GM12801 (cell line): ENCODE data around the gene ZNF524.

Experiments used
- TF ChIP-seq, protein P1 (sequence below): IDR thresholded peaks from one replicate; pipeline ENCODE4 v1.5.1; 2011; ENCODE audit warnings: control low read depth; ENCODE audit not compliant: insufficient read length; ENCODE audit errors: extremely low read depth

Gene ZNF524

GRCh38 chr19:55606817-55607216 lies 6.7 kb downstream of the ZNF524 start:
- TF ChIP-seq, protein P1, sequence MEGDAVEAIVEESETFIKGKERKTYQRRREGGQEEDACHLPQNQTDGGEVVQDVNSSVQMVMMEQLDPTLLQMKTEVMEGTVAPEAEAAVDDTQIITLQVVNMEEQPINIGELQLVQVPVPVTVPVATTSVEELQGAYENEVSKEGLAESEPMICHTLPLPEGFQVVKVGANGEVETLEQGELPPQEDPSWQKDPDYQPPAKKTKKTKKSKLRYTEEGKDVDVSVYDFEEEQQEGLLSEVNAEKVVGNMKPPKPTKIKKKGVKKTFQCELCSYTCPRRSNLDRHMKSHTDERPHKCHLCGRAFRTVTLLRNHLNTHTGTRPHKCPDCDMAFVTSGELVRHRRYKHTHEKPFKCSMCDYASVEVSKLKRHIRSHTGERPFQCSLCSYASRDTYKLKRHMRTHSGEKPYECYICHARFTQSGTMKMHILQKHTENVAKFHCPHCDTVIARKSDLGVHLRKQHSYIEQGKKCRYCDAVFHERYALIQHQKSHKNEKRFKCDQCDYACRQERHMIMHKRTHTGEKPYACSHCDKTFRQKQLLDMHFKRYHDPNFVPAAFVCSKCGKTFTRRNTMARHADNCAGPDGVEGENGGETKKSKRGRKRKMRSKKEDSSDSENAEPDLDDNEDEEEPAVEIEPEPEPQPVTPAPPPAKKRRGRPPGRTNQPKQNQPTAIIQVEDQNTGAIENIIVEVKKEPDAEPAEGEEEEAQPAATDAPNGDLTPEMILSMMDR: no peak

GRCh38 chr19:55609326-55609725 lies 9.2 kb downstream of the ZNF524 start:
- TF ChIP-seq, protein P1: no peak

DNA sequence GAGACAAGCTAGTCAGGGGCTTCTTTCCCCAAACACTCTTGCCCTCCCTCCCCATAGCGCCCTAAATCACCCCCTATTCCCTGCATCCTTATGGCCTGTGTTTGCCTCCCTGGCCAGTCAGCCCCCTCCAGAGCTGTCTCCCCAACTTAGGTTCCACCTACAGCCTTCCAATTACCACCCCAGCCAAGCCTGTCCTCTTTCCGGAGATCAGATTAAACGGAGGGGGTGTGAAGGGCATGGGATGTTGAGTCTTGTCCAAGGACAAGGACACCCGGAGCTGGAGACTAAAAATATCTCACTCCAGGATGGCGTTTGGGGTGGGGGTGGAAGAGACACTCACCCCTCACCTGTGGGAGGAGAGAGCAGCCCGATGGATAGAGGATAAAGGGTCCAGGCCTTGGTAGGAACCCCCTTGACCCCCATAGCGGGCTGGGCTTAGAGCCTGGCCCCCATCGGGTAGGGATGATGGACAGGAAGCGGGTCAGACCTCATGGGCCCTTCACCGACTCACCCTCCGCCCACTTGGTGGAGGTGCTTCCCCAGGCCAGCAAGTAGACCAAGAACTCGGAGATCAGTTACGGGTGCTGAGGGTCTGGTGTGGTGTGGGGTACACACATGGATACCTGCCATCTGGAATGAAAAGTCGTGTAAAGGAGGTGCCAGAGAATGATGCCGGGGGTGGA lies 11.4 kb downstream of the ZNF524 start:
- TF ChIP-seq, protein P1: no peak

GRCh38 chr19:55611983-55612645 lies 12.0 kb downstream of the ZNF524 start:
- TF ChIP-seq, protein P1: no peak

- TF ChIP-seq, protein P1: no peak
These were observed 13.3 kb downstream of the ZNF524 start for GRCh38 chr19:55613396-55613795.

GRCh38 chr19:55613930-55614710 lies 14.0 kb downstream of the ZNF524 start:
- TF ChIP-seq, protein P1: no peak
